HG03135 (cell line): ENCODE results near the gene OSBPL8.
"Not testable (repeated sequence)": the region's sequence is repeated elsewhere in the genome, so short reads cannot be mapped to it uniquely, and the experiment has no call there.

Experiments used
- ATAC-seq: cut with Tn5 transposase; IDR thresholded peaks from one replicate; pipeline ENCODE4 v1.9.1; 2021; ENCODE audit warnings: mild to moderate bottlenecking, moderate library complexity; ENCODE audit not compliant: unreplicated experiment

Gene OSBPL8

GRCh38 chr12:76529226-76529918, 30.2 kb downstream of the OSBPL8 start:
- ATAC-seq: no peak

DNA sequence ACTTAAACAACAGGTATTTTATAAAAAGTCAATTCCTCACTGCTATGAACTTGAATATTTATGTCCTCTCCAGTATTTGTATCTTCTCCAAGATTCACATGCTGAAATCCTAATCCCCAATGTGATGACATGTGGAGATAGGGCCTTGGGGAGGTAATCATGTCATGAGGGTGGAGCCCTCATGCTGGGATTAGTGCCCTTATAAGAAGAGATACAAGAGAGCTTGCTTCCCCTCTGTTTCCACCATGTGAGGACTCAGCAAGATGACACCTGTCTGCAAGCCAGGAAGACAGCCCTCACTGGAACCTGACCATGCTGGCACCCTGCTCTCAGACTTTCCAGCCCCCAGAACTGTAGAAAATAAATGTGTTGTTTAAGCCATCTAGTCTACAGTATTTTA, 36.2 kb downstream of the OSBPL8 start:
- ATAC-seq: no peak

GRCh38 chr12:76520348-76520747, 39.2 kb downstream of the OSBPL8 start:
- ATAC-seq: no peak

DNA sequence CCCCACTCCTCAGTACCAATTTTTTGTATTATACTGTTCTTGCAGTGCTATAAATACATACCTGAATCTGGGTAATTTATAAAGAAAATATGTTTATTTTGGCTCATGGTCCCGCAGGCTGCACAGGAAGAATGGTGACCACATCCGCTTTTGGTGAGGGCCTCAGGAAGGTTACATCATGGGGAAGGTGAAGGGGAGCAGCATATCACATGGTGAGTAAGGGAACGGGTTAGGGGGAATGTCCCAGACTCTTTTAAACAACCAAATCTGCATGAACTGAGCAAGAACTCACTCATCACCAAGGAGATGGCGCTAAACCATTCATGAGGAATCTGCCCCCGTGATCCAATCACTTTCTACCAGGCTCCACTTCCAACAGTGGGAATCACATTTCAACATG, 40.0 kb downstream of the OSBPL8 start:
- ATAC-seq: no peak

- ATAC-seq: no peak
These were observed 40.9 kb downstream of the OSBPL8 start for GRCh38 chr12:76518699-76519098.

DNA sequence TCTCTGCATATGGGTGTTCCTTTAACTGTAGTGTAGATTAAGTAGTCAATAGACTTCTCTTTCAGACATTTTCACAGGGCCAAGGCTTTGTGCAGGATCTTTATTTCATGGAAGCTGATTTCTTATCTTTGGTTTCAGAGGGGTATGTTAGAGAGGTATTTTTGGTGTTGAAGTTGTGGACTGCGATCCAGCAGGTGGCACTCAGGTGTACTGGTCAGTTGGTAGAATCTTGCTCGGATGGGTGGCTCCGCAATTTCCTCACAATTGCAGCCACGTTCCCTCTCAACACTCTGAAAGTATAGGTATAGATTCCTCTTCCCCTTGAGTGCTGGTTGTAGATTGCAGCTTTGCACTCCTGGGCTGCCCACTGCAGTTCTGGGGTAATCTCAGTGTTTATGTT, 44.3 kb downstream of the OSBPL8 start:
- ATAC-seq: no peak

GRCh38 chr12:76511116-76511716, 48.4 kb downstream of the OSBPL8 start:
- peak; percentile 93 for ATAC-seq

DNA sequence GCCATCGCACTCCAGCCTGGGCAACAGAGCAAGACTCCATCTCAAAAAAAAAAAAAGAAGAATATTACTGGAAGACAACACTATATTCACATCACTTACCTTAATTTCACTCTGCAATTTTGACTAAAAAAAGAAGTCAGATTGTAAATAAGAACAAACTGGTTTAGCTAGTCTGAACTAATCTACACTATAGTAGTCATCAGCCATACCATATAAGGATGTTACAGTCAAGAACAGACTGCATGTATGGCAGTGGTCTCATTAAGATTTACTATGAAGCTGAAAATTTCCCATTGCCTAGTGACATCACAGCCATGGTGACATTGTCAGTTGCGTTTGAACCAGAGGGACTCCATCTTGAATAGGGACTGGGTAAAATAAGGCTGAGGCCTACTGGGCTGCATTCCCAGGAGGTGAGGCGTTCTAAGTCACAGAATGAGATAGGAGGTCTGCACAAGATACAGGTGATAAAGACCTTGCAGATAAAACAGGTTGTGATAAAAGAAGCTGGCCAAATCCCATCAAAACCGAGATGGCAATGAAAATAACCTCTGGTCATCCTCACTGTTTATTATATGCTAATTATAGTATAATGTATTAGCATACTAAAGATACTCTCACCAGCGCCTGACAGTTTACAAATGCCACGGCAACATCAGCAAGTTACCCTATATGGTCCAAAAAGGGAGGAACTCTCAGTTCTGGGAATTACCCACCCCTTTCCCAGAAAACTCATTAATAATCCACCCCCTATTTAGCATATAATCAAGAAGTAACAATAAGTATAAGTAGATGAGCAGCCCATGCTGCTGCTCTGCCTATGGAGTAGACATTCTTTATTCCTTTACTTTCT, 51.2 kb downstream of the OSBPL8 start:
- no peak for ATAC-seq

DNA sequence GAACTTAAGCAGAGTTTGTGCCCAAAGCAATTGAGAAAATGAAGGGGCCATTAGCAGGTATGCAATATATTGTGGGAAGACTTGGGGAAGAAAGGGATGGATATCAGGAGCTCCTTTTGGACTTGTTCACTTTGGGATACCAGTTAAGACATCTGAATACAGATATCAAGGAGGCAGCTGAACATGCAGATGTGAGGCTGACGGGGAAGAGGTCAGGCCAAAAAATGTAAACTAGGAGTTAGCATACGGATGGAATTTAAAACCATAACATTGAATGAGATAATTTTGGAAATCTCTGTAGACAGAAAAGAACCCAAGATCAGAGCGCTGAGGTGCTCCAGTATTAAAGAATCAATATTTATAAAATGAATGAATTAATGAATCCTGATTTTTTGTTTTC, 53.4 kb downstream of the OSBPL8 start:
- ATAC-seq: no peak

DNA sequence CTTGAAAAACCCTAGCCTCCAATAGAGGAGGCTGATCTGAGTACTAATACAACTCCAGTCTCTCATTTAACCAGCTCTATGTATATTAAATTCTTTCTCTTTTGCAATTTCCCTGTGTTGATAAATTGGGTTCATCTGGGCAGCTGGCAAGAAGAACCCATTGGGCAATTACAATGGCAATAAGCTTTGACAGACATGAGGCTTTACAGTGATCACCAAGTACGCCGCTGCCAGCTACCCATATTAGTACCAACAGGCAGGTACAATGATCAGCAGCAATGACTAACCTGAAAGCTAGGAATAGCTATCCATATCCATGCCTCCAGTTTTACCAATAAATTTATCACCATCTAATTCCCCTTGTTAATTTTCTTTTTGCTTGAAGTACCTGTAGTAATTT, 54.5 kb downstream of the OSBPL8 start:
- no peak for ATAC-seq

- no peak for ATAC-seq
These were observed 55.0 kb downstream of the OSBPL8 start for GRCh38 chr12:76504606-76505005.

DNA sequence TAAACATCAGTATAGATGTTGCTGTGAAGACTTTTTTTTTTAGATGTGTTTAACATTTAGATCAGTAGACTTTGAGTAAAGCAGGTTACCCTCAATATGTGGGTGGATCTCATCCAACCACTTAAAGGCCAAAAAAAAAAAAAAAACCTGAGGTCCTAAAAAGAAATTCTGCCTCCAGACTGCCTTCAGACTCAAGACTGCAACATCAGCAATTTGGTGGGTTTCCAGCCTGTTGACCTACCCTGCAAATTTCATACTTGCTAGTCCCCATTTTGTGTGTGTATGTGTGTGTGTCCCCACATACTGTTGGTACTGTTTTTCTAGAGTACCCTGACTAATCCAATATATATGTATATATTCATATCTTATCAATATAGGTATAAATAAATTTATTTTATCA, 55.6 kb downstream of the OSBPL8 start:
- ATAC-seq: no peak

DNA sequence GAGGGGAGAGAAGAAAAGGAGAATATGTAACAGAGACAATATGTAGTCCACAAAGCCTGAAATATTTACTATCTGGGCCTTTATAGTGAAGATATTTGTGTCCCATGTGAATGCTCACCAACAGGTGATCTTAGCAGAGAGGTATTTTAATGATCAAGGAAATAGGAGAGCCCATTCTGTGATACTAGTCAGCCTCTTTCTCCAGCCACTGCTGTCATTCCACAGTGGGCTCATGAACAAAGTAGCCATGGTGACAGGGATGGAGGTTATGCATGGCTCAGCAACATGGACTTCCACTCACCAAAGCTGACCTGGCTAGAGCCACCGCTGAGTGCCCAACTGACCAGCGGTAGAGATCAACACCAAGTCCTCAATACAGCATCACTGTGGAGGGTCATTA, 58.2 kb downstream of the OSBPL8 start:
- ATAC-seq: no peak

GRCh38 chr12:76499136-76499535, 60.4 kb downstream of the OSBPL8 start:
- ATAC-seq: not testable (repeated sequence)

DNA sequence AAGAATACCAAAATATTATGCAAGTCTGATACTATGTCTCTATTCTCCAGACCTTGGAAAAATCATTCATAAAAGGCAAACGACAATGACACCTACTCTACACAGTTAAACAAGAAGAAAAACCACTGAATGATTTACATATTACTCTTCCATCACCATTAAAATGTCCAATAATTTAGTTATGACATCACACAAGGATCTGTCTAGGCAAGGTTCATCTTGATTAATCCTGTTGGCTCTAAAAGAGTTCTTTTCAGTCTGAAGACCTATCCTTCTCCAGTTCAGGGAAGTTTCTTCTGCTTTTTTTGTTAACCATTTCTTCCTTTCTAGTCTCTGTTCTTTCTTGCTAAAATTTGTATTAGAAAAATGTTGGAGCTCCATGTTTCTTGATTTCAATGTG, 64.0 kb downstream of the OSBPL8 start:
- ATAC-seq: no peak

DNA sequence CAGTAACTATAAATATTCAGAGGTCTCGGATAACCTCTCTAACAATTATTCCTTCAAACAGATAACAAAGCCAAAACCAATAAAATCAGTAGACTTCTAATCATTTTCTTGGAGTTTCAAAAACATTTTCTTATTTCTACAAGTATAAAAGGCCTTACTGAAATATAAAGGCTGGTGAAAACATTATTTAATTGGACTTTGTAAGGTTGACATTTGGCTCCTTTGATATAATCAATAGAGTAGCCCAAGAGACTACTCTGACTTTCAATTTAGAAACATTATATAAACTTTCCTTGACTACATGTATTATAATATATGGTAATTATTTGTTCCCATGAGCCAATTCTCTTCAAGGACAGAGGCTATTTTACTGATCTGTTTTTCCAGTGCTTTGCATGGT, 68.3 kb downstream of the OSBPL8 start:
- ATAC-seq: no peak

DNA sequence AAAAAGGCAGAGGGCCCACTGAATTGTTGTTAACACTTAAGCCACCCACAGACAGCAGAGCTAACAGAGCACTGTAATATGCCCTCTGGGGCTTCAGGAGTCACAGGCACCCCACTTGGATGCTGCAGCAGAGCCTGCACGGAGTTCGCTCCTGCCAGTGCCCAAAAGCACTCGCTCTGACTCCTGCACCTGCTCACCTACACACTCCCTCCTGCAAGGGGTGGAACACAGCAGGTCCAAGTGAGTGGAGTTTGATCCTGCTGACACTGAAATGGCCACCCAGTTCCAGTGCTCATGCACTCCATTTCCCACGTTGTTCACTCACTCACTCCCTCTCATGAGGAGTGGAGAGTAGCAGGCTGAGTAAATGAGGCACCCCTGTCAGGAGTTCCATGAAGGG, 68.8 kb downstream of the OSBPL8 start:
- ATAC-seq: no peak

- ATAC-seq: no peak
These were observed 69.8 kb downstream of the OSBPL8 start for GRCh38 chr12:76489737-76490136.

DNA sequence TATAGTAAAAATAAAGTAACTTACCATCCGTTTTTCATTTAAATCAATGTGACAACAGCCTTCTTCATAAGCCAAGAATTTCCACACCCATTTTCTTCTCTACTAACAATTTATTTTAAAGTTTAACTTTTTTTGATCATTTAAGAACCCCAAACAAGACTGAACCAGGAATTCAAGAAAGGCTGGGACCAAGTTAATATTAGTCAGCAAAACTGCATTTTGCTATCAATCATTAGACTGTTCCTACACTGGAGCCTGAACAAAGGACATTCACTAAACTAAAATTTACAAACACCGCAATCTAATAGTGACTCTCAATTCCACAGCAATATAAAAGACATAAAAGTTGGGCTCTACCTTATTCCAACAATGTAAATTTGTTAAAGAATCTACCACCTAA, 73.6 kb downstream of the OSBPL8 start:
- ATAC-seq: no peak

GRCh38 chr12:76480796-76481195, 78.8 kb downstream of the OSBPL8 start:
- no peak for ATAC-seq

DNA sequence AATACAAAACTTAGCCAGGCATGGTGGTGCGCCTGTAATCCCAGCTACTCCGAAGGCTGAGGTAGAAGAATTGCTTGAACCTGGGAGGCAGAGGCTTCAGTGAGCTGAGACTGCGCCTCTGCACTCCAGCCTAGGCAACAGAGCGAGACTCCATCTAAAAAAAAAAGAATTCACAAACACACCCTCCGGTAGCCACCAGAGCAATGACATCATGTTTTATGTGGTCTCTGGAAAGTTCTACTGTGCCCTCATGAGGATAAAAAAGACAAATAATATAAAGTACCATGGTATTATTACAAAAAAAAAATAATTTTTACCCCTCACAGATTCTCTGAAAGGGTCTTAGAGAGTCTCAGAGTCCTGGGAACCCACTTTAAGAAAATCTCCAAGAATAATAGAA, 81.5 kb downstream of the OSBPL8 start:
- no peak for ATAC-seq

GRCh38 chr12:76472862-76473261, 86.7 kb downstream of the OSBPL8 start:
- ATAC-seq: not testable (repeated sequence)
